Activated T-cell treated with anti-CD3 and anti-CD28 coated beads for 4 hours (primary cell): ENCODE data around the gene WDR49.
A peak's percentile ranks its signal among the peaks of the same experiment; 100 is the strongest.
"Not testable (repeated sequence)": the region's sequence is repeated elsewhere in the genome, so short reads cannot be mapped to it uniquely, and the experiment has no call there.

Experiments used
- DNase-seq: peaks from one replicate; pipeline ENCODE4 v3.0.0-alpha.2; 2020

WDR49 gene

GRCh38 chr3:167653760-167654159, at the start of gene WDR49:
WDR49 (minus strand) TSS chr3:167653942; CDS start chr3:167653425, 517 bp downstream.
- DNase-seq = no peak

DNA sequence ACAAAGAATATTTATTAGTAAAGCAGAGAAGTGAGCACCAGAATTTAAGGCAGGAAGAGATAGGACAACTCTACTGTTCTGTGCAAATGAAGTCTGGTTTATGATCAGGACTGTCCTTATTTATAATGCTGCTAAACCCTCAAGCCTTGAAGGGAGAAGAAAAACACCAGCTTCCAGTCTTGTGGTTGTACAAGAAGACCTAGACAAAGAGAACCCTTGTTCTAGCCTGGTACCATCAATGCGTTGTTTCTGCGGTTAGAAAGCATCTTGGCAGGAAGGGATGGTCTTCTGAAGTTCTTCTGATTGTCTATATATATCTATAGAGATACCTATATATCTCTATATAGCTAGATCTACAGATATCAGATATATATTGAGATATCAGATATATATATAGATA, 47.2 kb upstream of the WDR49 start:
- DNase-seq = no peak

GRCh38 chr3:167700046-167700445, 46.3 kb upstream of the WDR49 start:
- no peak for DNase-seq

DNA sequence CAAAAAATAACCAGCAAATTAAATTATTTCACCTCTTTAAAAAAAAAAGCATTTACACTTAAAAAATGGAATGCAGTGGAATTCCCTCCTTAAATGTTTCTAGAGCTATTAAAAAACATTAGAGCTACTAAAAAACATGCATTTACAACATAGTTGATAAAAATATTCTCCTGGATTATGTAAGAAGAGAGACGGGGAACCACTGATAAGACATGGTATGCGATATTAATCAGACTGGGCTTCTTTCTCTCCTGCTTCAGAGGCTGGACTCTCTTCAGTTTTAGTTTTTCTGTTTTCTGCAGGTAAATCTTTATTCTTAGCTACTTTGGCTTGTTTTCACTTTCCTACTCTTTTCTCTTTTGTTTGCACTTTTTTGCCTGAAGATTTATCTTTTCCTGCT, 40.4 kb upstream of the WDR49 start:
- DNase-seq = no peak

- DNase-seq = peak; percentile 1
Observed at GRCh38 chr3:167691366-167691765, 37.6 kb upstream of the WDR49 start.

- peak; percentile 56 for DNase-seq
Observed at GRCh38 chr3:167684388-167684993, 30.7 kb upstream of the WDR49 start.

DNA sequence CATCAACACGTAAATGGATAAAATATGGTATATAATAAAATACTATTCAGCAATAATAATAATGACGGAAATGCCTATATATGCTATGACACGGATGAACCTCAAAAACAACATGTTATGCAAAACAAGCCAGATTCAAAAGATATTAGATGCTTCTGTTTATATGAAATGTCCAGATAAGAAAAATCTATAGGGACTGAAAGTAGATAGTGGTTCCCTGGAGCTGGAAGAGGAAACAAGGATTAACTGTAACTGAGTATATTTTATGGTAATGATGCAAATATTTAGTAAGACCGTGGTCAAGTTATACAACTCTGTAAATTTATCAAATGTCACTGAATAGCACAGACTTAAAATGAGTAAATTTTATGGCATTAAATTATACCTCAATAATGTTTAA, 25.8 kb upstream of the WDR49 start:
- DNase-seq = no peak

DNA sequence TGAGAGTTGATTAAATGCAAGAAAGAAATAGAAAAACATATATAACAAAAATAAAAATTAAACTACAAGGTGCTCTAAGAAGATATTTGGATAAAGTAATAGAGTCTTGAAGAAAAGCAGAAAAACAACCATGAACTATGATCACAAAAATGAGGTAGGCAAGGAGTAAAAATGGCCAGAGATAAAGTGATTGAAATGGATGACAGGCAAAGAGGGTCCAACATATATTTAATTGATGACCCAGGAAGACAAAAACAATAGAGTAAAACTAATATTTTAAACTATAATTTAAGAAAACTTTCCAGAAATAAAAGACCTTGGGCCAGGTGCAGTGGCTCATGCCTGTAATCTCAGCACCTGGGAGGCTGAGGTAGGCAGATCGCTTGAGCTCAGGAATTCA, 22.1 kb upstream of the WDR49 start:
- DNase-seq = no peak

- DNase-seq = no peak
Observed at GRCh38 chr3:167673221-167673620, 19.5 kb upstream of the WDR49 start.

DNA sequence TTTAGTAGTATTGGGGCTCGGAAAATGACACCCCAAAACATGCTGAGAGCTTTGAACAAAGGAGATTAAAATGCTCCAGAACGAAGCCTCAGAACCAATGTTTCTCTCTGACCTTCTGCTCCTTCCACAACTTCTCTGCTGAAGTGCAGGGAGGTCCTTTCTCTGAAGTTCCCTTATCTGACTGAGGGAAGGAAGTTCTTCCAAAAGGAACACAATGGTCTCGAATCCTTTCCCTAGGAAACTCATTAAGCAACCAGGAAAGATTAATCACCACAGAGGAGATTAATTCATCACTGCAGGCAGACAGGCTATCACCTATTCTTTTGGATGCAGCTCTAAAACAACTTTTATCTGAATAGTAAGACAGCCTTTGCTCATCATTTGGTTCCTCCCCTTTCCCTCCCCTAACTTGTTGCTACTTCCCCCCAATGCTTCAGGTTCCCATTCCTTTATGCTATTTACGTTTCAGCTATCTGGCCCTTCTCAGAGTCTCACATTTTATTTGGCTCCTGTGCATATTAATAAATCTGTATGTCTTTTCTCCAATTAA, 18.2 kb upstream of the WDR49 start:
- no peak for DNase-seq

- no peak for DNase-seq
Observed at GRCh38 chr3:167669699-167670098, 16.0 kb upstream of the WDR49 start.

DNA sequence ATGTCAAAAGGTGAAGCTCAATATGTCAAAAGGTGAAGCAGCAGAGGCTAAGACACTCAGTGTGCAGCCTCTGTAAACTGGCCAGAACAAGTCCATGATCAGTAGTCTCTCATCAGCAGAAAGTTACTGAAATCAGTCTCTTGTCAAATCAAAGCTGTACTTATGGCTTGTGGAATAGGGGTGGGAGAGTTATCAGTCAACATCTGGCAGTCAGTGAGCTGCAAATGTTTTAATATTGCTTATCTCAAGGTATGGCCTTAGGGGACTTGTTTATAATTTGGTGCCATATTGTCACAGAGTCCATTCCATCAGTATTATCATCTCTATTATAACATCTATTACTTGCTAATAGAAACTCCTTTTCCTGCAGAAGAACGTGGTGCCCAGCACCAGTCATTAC, 14.9 kb upstream of the WDR49 start:
- no peak for DNase-seq

- DNase-seq = no peak
Observed at GRCh38 chr3:167666563-167666962, 12.8 kb upstream of the WDR49 start.

DNA sequence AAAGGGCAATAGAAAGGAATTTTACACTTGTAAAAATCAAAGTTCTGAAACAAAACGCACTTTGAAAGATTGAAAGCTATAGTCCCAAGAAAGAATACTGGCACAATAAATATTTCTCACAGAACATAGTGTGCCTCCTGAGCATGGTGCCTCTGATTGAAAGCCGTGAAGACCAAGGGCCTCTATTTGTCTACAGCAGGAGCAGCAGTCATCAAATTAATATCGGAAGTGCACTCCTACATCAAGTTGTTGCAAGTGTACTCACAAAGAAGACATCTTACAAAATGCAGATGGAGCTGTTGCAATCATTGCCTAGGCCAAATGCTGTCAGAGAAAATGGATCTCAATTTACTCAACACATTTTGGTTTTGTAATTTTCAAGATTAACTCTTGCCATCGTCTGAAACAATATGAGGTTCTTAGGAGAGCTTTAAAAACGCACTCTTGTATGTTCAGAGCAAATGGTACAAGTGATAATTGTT, 9.2 kb upstream of the WDR49 start:
- no peak for DNase-seq

GRCh38 chr3:167657684-167658225, 4.0 kb upstream of the WDR49 start:
- no peak for DNase-seq

DNA sequence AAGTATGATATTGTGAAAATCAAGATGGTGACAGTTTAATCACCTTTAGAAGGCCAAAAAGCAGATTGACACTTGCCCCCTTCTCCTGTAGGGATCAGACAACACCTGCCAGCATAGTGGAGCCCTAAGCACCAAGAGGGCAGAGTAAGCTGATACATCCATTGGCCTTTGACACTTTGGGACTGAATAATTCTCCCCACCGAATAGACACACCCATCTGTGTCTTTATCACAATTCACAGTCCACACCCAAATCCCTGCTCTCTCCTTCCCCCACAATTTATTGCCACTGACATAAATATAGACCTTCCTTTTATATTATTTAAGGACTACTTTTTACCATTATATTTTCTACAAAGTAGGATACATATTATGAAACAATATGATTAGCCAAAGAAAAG, 3.1 kb upstream of the WDR49 start:
- no peak for DNase-seq

GRCh38 chr3:167653155-167653554, 587 bp downstream of the WDR49 start:
- DNase-seq = no peak

GRCh38 chr3:167651826-167652225, 1.9 kb downstream of the WDR49 start:
- no peak for DNase-seq

DNA sequence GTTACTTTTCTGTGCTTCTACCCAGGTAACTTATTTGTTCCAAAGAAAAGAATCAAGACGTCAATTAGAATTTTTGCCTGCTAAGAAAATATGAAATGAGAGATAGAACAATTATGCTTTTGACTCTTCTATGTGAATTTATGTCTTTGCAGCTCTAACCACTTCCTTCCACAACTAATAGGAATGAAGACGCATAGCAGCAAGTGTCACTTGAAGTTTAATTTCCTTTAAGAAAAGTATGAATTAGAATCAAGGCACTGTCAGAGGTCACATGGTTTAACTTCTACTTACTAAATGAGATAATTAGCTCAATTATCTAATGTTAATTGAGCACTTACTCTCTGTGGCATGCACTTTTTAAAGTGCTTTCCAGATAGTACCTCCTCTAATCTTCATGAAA, 3.3 kb downstream of the WDR49 start:
- no peak for DNase-seq

GRCh38 chr3:167649746-167650145, 4.0 kb downstream of the WDR49 start:
- no peak for DNase-seq

- no peak for DNase-seq
Observed at GRCh38 chr3:167644611-167645010, 9.1 kb downstream of the WDR49 start.

DNA sequence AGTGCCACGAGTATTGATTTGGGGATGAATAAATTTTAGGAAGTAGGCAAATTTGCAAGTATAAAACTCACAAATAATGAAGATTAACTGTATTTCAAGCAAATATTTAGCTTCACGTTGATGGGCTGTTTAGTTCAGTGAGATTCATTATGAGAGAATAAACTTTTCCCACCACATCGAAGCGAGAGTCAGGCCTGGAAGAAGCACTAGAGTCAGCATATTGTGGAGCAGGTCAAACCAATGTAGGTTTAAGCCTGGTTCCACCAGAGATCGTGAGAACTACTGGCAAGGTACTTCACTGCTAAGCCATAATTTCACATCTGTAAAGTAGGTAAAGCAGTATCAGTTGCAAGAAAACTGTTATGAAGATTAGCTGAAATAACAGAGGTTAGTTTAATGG, 22.3 kb downstream of the WDR49 start:
- DNase-seq = no peak

DNA sequence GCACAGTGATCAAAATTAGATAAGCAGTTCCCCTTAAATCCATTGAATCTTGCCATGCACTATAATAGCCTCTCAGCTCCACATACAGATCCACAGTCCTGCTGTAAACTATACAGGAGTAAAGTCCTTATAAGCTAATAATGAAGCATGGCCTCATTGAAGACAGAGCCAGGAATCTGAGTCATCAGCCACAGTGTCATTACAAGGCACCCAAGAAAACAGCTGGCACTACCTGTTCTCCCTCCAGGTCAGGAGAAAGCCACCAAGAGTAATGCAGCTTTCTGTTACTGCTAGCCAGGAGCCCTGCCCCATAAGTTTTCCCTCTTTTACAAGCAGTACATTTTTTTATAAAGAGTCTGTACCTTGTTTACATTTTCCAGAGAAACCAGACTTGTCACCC, 27.3 kb downstream of the WDR49 start:
- no peak for DNase-seq

DNA sequence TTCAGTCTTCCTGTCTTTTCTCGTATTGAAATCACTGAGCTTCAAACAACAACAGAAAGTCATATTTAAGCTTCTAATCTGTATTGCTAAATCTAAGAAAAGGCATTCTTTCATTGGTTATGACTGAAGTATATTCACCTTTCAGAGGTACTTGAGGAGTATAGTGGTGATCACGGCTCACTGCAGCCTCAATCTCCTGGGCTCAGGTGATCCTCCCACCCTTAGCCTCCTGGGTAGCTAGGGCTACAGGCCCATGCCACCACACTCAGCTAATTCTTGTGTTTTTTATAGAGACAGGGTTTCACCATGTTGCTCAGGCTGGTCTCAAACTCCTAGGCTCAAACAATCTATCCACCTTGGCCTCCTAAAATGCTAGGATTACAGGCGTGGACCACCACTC, 38.7 kb downstream of the WDR49 start:
- no peak for DNase-seq

DNA sequence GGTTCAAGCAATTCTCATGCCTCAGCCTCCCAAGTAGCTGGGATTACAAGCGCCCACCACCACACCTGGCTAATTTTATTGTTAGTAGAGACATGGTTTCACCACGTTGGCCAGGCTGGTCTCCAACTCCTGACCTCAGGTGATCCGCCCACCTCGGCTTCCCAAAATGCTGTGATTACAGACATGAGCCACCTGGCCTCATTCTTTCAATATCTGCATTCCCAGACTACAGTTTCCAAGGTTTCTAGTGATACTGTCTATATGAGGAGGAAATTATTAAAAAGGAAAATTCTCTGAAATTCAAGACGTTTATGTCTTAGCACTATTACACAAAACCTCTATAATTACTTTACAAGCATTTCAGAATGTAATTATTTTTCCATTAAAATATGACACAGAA, 39.5 kb downstream of the WDR49 start:
- DNase-seq = not testable (repeated sequence)
